Muscle layer of colon (tissue), 2 donors: Measurements from ENCODE around the gene RUFY3.
"Not testable (repeated sequence)": the region's sequence is repeated elsewhere in the genome, so short reads cannot be mapped to it uniquely, and the experiment has no call there.

ENCODE experiments used
- H3K27ac ChIP-seq: one replicate; pipeline ENCODE4 v1.7.0; 2013; ENCODE audit warnings: low read depth, mild to moderate bottlenecking, low read length, moderate library complexity
- H3K27me3 ChIP-seq, 2 donors: one replicate each; pipeline ENCODE4 v1.7.0; 2013; ENCODE audit warnings: low read length in 2 of 2, mild to moderate bottlenecking in 2 of 2; ENCODE audit not compliant: insufficient read depth in 2 of 2, control insufficient read depth in 1 of 2
- H3K36me3 ChIP-seq: one replicate; pipeline ENCODE4 v1.7.0; 2013; ENCODE audit warnings: mild to moderate bottlenecking, low read length; ENCODE audit not compliant: insufficient read depth
- H3K4me1 ChIP-seq: one replicate; pipeline ENCODE4 v1.7.0; 2013; ENCODE audit warnings: mild to moderate bottlenecking, low read length; ENCODE audit not compliant: insufficient read depth
- H3K4me3 ChIP-seq, 2 donors: one replicate each; pipeline ENCODE4 v1.7.0; 2013; ENCODE audit warnings: low read length in 2 of 2, low read depth in 1 of 2, mild to moderate bottlenecking in 1 of 2, moderate library complexity in 1 of 2
- H3K9ac ChIP-seq: one replicate; pipeline ENCODE4 v1.7.0; 2013; ENCODE audit warnings: low read length
- H3K9me3 ChIP-seq: one replicate; pipeline ENCODE4 v1.7.0; 2013; ENCODE audit warnings: mild to moderate bottlenecking, low read length
- donor health status: abdominal sarcoma.
- donor health status: Adenocarcinoma of cecum.

The RUFY3 gene

DNA sequence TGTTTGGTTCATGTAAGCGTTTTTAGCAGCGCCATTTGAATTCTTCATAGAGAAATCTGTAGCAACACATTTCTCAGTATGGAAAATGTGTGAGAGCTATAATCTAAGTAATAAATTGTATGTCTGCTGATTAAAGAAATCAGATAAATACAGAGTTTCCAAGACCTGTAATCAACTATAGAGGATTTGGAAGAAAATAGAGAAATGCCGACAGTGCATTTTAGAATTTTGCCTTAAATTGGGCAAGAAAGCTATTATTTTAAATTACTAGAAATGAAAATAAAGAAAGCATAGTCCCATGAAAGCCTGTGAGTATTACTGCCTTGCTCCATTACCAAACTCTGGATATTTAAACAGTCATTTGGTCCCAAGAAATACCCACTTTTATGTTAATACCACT, 2.7 kb downstream of the RUFY3 start:
- no peak overlapping the region for H3K9ac ChIP-seq
- no peaks in the 10 kb centered on the region for H3K27me3 ChIP-seq
- no peak overlapping the region for H3K27ac ChIP-seq
- H3K4me1 ChIP-seq = no peaks in the 10 kb centered on the region
- H3K9me3 ChIP-seq = no peaks in the 10 kb centered on the region
- H3K4me3 ChIP-seq = no peak overlapping the region
- no peaks in the 10 kb centered on the region for H3K36me3 ChIP-seq

DNA sequence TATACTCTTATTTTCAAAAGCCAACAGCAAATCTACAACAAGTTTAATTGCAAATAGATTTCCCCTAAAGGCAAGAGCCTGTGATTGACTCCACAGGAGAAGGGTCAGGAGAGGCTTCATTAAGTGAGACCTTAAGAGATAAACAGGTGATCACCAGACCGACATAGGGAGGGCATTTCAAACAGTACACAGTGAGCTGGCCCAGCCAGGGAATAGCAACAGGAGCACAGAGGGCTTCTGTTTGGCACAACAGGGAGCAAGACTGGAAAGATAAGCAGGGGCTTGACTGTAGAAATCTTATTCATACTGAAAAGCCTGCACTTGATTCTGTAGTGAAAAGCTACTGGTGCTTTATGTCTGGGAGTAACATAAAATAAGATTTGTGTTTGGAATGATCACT, 3.9 kb downstream of the RUFY3 start:
- H3K27ac ChIP-seq = no peak overlapping the region
- no peaks in the 10 kb centered on the region for H3K27me3 ChIP-seq
- no peaks in the 10 kb centered on the region for H3K4me1 ChIP-seq
- H3K4me3 ChIP-seq = no peak overlapping the region
- H3K36me3 ChIP-seq = no peaks in the 10 kb centered on the region
- H3K9ac ChIP-seq = no peak overlapping the region
- no peaks in the 10 kb centered on the region for H3K9me3 ChIP-seq

DNA sequence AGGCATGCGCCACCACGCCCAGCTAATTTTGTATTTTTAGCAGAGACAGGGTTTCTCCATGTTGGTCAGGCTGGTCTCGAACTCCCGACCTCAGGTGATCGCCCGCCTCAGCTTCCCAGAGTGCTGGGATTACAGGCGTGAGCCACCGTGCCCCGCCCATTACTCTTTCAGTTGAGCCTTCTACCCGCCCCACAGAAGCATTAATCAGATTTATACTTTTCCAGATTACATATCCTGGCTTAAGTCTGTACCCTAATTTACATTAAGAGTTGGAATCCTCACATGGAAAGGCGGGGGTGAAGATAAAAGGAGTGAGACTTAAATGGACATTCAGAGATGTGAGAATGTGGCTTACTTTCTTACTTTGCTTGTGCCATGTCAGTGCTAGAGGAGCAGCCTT, 4.8 kb downstream of the RUFY3 start:
- not testable (repeated sequence) for H3K9me3 ChIP-seq, H3K27me3 ChIP-seq, H3K36me3 ChIP-seq, H3K9ac ChIP-seq, H3K4me1 ChIP-seq, H3K27ac ChIP-seq, H3K4me3 ChIP-seq

DNA sequence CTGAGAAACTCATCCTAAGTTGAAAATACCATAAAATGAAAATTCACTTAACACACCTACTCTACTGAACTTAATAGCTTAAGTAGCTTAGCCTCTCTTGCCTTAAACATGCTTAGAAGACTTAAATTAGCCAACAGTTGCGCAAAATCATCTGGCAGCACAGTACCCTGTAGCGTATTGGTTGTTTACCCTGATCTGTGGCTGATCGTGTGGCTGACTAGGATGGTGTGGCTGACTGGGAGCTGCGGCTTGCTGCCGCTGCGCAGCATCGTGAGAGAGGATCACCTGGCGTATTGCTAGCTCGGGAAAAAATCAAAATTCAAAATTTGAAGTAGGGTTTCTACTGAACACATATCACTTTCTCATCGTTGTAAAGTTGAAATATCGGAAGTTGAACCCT, 6.3 kb downstream of the RUFY3 start:
- H3K4me3 ChIP-seq = no peak overlapping the region
- H3K27ac ChIP-seq = no peak overlapping the region
- H3K4me1 ChIP-seq = no peaks in the 10 kb centered on the region
- H3K27me3 ChIP-seq = no peaks in the 10 kb centered on the region
- no peaks in the 10 kb centered on the region for H3K36me3 ChIP-seq
- no peak overlapping the region for H3K9ac ChIP-seq
- no peaks in the 10 kb centered on the region for H3K9me3 ChIP-seq

DNA sequence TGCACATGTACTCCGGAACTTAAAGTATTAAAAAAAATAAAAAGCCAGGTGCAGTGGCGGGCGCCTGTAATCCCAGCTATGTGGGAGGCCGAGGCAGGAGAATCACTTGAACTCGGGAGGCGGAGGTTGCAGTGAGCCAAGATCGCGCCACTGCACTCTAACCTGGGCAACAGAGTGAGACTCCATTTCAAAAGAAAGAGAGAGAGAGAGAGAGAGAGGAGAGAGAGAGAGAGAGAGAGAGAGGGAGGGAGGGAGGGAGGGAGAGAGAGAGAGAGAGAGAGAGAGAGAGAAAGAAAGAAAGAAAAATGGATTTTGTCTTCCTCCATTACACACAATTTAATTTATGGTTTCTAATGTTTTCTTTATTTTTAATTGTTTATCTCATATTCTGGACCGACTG, 11.1 kb downstream of the RUFY3 start:
- not testable (repeated sequence) for H3K27me3 ChIP-seq, H3K9me3 ChIP-seq, H3K4me3 ChIP-seq, H3K27ac ChIP-seq, H3K9ac ChIP-seq, H3K36me3 ChIP-seq, H3K4me1 ChIP-seq

DNA sequence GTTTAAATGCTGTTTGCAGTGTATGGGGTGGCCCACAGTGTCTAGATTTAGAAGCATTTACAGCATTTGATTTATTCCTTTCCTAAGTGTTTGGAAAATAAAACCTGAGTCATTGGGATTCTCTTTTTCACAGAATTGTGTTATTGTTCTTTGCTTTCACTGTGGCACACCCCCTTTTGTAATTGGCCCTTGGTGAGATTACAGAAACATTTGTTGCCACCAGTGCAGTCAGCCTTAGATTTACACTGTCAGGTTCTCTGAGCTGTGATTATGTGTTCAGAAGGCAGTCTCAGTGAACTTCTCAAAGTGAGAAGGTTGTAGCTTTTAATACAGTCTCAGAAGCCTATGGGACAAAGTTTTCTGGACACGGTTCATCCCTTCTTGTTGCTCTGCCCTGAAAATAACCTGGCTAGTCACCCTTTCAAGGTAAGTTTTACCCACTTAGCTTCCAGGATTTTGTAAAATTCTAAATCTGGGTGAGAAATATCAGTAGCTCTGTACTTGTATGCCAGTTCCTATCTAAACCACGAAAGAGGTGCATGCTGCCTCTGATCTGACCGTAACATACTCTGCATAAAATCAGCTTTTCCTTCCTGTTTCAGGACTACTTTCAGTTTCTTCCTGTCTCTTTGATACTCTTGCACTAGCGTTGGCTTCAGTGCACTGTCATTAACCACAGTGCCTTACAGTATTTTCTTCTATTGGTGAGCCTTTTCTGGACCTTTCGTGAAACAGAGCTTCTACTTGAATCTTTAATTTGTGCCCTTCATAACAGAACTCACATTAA, 12.6 kb downstream of the RUFY3 start:
- Histone ChIP-seq H3K9me3 (no peaks in the 10 kb centered on the region), H3K27me3 (no peaks in the 10 kb centered on the region), H3K4me1 (peaks cover 9% of the 10 kb centered on the region), H3K4me3 (peak overlapping the region in 1 of 2 donors; percentile 54), H3K27ac (peak overlapping the region; percentile 12), H3K9ac (peak overlapping the region; percentile 43), H3K36me3 (no peaks in the 10 kb centered on the region)

DNA sequence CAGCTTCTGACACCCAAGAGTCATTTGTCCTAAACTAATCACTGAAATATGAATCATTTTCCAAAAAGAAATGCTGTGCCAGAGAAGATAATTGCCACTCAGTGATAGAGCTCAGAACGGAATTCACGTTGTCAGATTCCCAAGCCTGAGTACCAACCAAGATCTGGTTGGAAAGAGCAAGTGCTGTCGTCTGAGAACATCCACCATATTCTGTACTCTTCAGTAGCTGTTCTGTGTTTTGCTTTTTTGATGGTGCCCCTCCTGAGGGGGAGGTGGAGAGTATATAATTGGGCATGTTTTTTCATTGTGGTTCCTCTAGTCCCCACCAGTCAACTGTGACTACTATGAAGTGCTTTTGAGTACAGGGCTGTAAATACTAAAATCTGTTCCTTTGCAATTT, 13.2 kb downstream of the RUFY3 start:
- Histone ChIP-seq H3K27me3 (no peaks in the 10 kb centered on the region), H3K36me3 (no peaks in the 10 kb centered on the region), H3K27ac (peak overlapping the region; percentile 12), H3K4me3 (peak overlapping the region in 1 of 2 donors; percentile 54), H3K4me1 (peaks cover 9% of the 10 kb centered on the region), H3K9ac (peak overlapping the region; percentile 43), H3K9me3 (no peaks in the 10 kb centered on the region)

DNA sequence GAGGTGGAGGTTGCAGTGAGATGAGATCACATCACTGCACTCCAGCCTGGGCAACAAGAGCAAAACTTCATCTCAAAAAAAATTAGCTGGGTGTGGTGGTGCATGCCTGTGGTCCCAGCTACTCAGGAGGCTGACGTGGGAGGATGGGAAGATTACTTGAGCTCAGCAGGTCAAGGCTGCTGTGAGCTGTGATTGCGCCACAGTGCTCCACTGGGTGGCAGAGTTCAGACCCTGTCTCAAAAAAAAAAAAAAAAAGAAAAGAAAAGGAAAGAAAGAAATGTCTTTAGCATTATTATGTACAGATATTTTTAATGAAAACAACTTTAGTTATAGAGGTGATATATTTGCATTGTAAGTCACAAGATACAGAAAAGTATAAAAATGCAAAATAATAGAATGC, 14.2 kb downstream of the RUFY3 start:
- not testable (repeated sequence) for H3K27me3 ChIP-seq, H3K27ac ChIP-seq, H3K9me3 ChIP-seq, H3K4me3 ChIP-seq, H3K9ac ChIP-seq, H3K4me1 ChIP-seq, H3K36me3 ChIP-seq

DNA sequence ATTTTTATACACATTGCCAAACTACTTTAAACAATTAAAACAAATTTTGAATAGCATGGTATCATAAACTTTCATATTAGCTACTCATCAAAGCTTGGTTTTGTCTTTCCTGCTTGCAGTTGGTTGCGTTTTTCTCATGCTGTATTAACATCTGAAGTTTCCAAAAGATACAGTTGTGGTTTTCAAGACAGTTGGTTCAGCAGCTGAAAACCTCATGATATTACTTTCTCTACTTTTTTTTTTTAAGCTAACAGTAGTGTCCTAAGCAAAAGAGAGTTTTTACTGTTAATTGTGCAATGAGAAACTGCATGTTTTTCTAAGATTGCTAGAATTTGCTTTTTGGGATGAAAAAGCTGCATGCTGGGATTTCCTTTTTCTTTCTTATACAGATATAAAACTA, 15.2 kb downstream of the RUFY3 start:
- peaks cover 9% of the 10 kb centered on the region for H3K4me1 ChIP-seq
- H3K36me3 ChIP-seq = no peaks in the 10 kb centered on the region
- H3K27me3 ChIP-seq = no peaks in the 10 kb centered on the region
- no peak overlapping the region for H3K27ac ChIP-seq
- no peak overlapping the region for H3K9ac ChIP-seq
- H3K4me3 ChIP-seq = no peak overlapping the region
- H3K9me3 ChIP-seq = no peaks in the 10 kb centered on the region

DNA sequence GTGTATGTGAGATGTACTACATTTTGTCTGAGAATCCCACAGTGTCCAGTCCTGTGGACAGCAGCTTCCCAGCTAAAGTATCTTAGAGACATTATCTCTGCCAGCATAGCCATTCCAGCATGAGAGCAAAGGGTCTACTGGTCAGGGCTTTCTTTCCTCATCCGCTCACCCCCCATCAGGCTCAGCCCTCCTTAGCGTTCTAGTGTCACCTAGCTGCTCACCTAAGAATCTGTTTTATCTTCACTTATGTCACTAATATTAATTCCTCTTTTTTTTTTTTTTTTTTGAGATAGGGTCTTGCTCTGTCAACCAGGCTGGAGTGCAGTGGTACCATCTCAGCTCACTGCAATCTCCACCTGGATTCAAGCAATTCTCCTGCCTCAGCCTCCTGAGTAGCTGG, 15.6 kb downstream of the RUFY3 start:
- no peaks in the 10 kb centered on the region for H3K36me3 ChIP-seq
- H3K4me3 ChIP-seq = no peak overlapping the region
- H3K27ac ChIP-seq = no peak overlapping the region
- H3K9ac ChIP-seq = no peak overlapping the region
- no peaks in the 10 kb centered on the region for H3K27me3 ChIP-seq
- no peaks in the 10 kb centered on the region for H3K9me3 ChIP-seq
- peaks cover 9% of the 10 kb centered on the region for H3K4me1 ChIP-seq

DNA sequence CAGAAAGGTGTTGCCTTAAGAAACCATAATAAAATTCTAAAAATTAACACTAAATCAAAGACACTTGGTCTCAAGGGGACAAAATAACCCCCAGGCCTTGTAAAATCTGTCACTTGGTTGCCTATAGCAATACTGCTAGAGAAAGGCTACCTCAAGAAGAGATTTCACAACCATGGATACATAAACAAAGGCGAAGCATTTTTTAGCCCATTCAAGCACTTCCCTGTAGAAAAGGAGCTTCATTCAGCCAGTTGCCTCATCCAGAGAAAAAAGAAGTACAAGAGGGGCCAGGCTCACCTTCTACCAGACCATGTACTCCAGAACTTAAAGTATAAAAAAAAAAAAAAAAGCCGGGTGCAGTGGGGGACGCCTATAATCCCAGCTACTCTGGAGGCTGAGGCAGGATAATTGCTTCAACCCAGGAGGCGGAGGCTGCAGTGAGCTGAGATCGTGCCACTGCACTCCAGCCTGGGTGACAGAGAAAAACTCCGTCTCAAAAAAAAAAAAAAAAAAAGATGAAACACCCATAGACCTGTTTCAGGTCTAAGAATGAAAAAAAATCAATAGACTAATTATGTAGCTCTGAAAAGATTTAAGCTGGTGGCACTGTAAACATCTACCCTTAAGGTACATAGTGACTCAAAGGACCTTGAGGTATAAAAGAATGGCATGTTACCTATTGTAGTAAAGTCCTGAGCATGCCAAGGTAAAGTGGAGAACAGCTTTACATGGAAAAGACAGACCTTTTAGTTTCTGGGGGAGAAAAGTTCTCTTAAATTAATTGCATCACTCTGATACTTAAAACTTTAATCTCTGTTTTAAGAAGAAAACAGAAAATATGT, 18.0 kb downstream of the RUFY3 start:
- H3K27me3 ChIP-seq = no peaks in the 10 kb centered on the region
- no peak overlapping the region for H3K4me3 ChIP-seq
- no peak overlapping the region for H3K27ac ChIP-seq
- no peaks in the 10 kb centered on the region for H3K36me3 ChIP-seq
- no peak overlapping the region for H3K9ac ChIP-seq
- peaks cover 5% of the 10 kb centered on the region for H3K4me1 ChIP-seq
- no peaks in the 10 kb centered on the region for H3K9me3 ChIP-seq
